Cortex of kidney (tissue), 1 donor: ENCODE data around the gene DCTN4.

ENCODE experiments used
- DNase-seq: peaks from one replicate; lab custom pipeline; 2025; lab: John Stamatoyannopoulos, UW

The DCTN4 gene

DNA sequence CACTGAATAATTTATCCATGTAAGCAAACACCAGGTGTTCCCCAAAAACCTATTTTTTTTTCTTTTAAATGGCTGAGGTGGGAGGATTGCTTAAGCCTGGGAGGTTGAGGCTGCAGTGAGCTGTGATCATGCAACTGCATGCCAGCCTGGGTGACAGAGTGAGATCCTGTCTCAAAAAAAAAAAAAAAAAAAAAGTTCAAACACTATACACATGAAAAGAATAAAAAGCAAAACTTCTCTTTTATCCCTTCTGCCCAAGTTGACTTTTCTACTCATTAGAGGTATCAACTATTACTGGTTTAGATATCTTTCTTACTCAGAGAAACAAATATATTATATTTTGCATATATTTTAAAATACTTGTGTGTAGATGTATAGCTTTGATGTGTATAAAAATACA, 17.8 kb downstream of the DCTN4 start:
- no peak for DNase-seq

DNA sequence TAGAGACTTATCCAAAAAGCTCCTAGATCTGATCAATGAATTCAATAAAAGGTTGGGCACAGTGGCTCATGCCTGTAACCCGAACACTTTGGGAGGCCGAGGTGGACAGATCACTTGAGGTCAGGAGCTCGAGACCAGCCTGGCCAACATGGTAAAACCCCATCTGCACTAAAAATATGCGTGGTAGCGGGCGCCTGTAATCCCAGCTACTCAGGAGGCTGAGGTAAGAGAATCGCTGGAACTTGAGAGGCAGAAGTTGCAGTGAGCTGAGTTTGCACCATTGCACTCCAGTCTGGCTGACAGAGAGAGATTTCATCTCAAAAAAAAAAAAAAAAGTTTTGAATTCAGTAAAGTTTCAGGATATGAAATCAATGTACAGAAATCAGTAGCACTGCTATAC, 20.0 kb downstream of the DCTN4 start:
- DNase-seq = no peak

DNA sequence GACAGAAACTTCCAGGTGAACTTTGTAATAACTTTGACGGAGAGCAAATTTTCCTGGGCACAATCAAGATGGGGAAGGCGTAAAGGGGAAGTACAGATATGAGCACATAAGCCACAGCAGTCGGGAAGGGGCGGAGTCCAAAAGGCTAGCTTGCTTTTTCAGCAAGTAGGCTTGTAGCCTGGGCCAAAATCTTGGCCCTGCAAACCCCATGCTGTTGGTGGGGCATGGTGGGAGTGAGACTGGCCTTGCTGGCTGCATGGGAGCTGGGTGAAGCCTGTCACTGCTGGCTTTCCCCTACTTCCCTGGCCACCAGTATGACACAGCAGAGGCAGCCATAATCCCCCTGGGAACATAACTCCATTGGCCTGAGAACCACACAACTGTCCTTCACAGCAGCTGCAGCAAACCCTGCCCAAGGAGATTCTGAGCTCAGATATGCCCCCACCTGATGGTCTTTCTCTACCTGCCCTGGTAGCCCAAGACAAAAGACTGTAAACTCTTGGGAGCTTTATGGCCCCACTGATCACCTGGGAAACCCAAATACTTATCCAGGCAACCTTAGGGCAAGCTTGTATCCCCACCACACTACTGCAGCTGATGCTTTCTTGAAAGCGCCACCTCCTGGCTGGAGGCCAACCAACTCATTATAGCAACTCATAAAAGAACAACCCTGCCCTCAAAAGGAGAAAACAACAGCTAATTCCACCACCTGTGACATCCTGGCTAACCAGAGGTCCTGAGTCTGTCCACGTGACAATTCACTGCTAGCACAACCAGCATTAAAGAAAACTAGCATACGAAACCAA, 24.0 kb downstream of the DCTN4 start:
- no peak for DNase-seq

DNA sequence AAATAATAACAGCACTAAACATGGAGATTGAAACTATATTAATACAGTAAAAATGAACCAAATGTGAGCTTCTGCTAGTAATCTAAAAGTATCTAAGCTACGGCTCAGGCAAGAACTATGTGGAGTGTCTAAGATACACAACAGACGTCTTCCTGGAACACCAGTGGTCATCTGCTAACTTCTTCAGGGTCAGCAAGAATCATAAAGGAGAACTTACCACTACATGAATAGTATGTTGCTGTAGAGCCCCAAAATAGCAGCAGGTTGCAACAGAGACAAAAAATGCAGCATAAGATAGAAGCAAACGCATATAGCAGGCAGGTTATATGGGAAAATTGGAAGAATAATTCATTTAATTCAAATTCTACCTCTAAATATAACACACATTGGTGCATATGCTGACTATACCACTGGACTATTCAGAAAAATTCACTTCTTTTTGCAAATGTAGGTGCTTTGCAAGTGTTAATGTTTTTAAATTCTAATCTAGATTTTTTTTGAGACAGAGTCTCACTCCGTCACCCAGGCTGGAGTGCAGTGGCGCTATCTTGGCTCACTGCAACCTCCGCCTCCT, 27.1 kb downstream of the DCTN4 start:
- no peak for DNase-seq

DNA sequence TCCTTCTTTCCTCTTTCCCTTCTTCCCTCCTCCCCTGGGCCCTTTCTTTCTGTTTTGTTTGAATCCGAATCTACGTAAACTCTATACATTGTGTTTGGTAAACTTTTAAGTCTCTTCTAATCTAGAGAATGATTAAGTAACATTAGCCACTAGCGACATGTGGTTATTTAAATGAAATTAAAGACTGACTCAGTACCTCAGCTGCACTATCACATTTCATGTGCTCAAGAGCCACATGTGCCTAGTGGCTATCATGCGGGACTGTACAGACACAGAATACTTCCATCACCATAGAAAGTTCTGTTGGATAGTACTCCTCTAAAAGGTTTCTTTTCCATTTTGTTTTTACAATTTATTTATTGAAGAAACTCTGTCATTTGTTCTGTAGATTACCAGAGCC, 29.0 kb downstream of the DCTN4 start:
- DNase-seq = no peak

DNA sequence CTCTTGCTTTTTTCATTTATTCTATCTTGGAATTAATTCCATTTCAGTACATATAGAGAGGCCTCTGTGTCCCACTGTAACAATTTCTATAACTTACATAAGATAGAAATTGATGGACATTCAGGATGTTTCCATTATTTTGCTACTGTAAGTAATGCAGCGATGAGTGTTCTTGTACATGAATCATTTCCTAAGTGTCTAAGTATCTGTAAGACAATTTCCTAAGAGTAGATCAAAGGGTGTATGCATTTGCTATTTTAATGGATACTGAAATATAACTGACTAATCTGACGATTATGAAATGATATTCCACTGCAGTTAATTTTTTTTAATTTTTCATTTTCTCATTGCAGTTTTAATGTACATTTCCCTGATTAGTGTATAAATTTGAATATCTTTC, 35.0 kb downstream of the DCTN4 start:
- DNase-seq = no peak

DNA sequence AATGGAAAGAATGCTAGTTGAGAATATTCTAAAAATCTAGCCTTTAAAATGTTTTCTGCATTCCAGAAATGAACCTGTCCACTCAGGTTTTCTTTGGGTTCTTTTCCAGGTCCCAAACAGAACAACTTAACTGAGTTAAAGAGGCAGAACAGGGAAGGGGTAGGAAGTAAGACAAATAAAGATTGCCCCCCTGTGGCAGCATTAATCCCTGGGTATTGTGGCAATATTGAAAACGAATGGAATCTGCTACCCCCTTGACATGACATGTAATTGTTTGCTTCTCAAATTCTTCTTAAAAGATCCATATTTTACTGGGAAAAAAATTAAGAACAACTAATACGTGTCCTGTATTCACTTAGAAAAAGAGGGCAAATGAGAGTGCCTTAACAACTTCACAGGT, 48.7 kb downstream of the DCTN4 start:
- no peak for DNase-seq

DNA sequence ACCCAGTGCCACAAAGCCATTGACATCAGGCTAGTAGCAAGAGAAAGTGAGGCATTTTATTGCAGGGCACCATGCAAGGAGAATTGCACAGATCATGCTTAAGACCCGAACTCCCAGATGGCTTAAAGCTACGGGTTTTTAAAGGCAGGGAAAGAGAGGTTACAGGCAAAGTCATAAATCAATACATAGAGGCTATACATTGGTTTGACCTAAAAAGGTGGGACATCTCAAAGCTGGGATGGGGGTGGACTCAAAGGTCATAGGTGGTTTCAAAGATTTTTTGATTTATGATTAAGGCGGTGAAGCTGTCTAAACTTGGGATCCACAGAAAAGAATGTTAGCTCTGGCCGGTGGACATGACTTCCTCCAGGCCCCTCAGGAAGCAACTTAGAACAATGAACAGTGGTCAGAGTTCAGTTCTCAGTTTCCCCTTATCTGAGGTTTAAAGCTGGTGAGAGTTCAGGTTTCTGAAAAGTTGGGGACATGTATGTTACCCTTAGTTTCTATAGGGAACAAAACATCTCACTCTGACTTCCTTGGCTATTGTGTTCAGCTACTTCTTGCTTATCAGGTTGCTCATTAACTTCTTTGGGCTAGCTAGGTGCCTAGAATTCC, 51.9 kb downstream of the DCTN4 start:
- no peak for DNase-seq

DNA sequence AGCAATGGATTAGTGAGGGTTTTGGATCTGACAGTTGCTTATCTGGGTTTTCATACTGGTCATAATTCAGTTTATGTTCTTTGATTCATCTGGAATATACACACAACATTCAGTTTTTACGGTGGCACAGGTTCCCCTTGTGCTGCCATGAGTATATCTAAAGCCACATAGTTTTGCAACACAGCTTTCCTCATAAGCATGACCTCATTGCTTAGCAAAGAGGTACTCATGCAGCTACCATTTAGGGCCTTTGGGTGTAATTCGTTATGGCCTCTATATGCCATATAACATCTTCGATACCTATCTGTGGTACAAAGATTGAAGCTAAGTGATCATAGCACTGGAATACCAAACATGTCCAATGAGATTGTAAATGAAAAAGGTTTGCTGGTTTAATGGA, 55.1 kb downstream of the DCTN4 start:
- DNase-seq = no peak

DNA sequence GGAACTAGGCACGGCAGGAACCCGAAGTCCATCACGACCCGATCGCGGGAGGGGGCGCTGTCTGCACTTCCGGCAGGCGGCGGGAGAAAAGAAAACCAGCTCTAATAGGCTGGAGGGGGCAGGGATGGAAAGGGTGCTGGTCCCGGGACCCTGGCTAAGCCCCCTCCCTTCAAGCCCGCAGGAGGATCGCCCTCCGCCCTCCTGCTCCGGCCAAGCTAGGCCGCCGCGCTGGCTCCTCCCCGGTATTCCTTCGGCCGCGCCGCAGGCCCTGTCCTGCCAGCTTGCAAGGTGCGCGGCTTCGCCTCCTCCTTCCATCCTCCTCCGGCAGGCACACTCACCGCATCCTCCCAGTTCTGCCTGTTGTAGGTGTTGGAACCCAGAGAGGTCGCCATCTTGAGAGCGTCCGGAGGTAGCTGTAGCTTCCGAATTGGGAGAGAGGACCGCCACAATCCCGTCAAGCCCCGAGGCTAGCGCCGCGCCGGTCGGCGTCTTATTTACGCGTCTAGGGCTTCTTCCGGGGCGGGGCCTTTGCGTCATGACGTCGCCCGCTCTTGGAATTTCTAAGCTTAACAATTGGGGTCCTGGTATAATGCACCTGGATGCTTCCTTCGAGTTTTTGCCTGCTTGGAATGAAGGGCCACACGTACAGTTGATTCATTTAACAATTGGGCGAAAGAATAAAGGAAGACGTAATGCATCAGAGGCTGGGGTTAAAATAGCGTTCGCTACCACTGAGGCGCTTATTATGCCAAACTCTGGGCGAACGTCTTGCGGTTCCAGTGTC, 58.0 kb downstream of the DCTN4 start, which contains the start of gene RBM22:
Gene RBM22, minus strand, starts transcription at position 469 of the 784 bp plus-strand sequence. Its CDS starts 77 bp downstream, at position 392.
- DNase-seq = peak; percentile 29

DNA sequence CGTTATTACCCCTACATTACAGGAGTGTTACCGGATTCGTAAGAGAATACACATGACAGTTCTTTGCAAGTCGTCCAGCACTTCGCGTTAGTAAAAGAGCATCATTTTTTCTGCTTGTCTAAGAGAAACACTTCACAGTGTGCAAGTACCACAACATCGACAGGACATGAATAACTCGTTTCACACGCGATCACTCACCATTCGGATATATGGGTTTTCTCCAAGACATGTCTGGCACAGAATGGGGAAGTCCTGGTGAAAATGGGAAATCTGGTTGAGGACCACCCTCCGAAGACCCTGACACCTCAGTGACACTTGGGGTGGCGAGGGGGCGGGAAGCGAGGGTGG, 58.6 kb downstream of the DCTN4 start:
- DNase-seq = no peak

DNA sequence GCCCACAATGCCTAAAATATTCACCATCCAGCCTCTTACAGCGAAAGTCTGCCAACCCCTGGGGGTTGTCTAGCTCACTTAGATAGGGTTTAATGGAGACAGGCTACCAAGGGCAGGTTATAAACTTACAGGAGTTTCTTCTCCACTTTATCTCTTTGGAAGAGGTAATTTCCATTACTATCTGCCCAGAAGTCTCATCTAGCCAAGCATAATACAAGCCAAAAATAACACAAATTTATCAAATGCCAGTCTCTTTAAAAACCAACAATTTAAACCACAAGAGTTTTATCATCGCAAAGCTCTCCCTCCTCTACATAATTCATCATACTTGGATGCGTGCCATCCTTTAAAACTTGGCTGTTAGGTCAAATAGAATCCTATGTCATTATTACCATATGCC, 64.2 kb downstream of the DCTN4 start:
- no peak for DNase-seq

DNA sequence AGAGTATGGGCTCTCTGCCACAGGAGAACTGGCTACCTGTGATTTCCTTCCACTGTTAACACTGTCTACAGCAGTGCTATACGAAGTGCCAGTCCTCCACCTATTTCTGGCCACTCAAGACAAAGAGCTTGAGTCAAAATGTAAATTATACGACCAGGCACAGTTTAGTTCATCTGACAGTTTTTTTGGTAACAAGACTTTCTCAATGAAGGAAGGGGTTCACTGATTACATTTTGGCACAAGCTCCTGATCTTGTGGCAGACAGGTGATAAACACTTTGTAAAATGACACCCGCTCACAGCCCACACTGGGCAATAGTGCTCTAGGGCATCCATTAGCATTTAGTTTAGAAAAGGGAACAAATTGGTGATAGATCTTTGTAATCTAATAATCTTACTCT, 66.5 kb downstream of the DCTN4 start:
- no peak for DNase-seq

DNA sequence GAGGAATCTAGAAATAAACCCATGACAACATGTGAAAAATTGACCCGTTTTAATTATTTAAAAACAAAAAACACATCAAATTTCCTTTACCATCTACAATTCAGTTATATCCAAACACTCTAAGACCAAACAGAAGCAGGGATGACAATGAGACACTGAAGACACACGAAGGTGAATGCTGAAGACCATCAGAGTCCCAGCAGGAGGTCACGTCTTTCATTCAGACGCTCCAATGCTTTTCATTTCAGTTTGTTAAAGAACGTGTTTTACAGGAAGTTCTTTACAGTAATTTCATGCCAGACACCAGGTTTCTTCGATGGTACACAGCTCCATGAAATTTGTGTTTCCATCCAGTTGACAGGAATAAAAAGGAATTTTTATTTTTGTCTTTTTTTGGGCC, 68.1 kb downstream of the DCTN4 start:
- no peak for DNase-seq

DNA sequence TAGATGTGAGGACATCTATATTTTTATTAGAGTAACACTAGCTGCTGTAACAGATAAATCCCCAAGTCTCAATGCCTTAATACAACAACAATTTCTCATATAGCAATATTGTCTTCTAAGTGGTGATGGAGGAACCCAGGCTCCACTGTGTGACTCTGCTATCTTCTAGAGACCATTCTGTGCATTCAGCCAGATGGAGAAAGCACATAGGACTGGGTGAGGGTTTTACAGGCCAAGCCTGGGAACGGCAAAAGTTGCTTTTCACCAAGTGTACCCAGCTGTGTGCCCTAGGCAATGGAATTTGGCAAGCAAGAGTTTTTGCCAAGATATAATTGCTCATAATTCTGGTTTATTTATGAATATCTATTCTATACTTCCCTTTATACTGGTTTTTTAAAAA, 69.7 kb downstream of the DCTN4 start:
- DNase-seq = no peak

DNA sequence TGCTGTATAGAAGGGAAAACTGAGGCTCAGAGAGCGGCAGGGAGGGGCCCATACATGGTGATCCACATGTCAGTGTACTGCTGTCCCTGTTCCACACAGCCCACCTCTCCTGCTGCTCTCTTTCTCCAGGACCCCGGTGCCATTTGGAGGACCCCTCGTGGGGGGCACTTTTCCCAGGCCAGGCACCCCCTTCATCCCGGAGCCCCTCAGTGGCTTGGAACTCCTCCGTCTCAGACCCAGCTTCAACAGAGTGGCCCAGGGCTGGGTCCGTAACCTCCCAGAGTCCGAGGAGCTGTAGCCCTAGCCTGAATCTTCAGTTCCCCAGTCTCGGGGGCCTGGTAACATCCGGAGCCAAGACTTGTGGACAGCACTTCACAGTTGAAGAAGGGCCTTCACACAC, 82.2 kb downstream of the DCTN4 start:
- DNase-seq = no peak

DNA sequence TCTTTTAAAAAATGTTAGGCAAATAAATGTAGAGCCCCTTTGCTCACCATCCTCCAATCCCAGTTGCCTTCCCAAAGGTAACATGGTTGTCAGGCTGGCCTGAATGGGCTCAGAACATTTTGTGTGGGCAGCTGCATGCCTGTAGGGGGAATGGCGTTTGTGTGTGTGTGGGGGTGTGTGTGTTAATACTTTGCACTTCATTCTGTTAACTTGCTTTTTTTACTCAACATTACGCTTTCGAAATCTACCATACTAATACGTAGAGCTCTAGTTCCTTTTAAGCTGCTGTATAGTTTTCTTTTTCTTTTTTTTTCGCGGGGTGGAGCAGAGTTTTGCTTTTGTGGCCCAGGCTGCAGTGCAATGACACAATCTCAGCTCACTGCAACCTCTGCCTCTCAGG, 83.7 kb downstream of the DCTN4 start:
- DNase-seq = no peak

DNA sequence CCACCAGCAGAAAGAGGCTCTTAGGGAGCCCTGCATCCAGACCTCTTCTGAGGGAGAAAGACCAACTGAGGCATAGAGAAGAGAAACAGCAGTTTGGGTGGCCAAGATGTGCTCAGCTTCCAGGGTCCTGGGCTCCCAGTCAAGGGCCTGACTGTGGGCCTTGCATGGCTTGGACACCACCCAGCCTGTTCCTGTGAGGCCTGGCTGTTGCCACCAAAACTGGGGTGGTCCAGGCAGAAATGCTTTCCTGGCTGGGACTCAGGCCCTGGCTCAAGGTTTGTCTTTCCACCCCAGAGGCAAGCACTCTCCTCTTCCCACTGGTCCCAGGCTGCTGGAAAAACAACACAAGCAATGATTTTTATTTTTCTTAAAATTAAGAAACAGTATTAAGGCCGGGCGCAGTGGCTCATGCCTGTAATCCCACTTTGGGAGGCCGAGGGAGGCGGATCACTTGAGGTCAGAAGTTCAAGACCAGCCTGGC, 84.4 kb downstream of the DCTN4 start:
- no peak for DNase-seq

DNA sequence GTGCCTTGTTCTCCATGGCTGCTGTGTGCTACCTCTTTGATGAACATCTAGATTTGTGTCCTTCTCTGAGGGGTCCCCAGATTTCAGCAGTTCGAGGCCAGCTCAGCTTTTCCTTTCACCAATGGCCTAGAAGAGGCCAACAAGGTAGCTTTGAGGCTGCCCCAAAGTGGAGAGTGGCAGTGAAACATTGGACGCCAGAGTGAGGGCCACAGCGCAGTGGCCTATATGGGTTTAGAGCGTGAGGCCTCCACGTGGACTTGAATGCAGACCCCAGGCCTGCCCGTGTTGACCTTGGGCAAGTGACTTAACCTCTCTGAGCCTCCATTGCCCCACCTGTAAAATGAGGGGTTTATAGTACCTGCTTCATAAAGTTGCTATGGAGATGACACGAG, 85.9 kb downstream of the DCTN4 start:
- no peak for DNase-seq

DNA sequence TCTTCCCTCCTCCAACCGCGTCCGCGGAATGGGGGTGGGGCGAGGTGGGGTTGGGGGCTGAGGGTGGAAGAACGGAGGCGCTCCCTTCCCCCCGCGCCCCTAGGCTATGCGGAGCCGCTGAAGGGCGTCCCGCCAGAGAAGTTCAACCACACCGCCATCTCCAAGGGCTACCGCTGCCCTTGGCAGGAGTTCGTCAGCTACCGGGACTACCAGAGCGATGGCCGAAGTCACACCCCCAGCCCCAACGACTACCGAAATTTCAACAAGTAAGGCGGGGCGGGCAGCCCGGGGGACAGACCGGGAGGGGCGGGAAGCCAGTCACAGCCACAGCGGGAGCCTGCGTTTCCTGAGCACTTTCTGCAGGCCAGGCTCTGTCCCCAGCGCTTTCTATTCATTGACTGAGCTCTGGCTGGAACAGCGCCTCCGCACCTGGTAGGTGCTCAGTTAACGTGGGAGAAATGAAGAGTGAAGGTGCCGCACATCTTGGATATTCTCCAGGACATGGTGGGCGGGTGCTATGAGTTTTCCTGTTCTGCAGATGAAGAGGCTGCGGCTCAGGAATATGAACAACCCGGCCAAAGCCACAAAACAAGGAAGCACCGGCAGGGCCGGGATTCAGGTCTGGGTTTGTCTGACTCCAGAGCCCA, 86.5 kb downstream of the DCTN4 start:
- DNase-seq = no peak

DNA sequence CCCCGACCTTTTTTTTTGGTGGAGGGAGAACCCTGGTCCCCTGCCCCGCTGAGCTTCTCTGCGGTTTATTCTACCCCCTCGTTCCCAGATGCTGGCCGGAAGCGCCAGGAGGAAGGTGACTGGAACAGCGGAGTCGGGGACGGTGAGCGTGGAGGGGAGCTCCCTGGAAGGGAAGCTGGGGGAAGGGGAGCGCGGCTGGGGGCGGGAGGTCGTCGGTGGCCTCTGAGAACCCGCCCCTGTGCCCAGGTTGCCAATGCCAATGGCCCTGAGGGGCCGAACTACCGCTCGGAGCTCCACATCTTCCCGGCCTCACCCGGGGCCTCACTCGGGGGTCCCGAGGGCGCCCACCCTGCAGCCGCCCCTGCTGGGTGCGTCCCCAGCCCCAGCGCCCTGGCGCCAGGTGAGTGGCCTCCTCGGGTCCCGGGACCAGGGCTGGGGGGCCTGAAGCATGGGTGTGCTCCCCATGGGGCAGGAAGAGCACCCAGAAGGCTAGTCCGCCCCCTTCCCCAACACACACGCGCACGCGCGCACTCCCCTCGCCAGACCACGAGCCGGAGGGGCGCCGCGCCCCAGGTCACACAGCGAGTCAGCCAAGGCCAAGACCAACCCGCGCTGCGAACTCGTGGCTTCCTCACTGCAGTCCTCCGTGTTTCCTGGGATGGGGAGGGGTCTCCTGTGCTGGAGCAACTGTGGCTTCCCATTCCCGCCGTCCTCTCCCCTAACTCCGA, 87.1 kb downstream of the DCTN4 start:
- no peak for DNase-seq

DNA sequence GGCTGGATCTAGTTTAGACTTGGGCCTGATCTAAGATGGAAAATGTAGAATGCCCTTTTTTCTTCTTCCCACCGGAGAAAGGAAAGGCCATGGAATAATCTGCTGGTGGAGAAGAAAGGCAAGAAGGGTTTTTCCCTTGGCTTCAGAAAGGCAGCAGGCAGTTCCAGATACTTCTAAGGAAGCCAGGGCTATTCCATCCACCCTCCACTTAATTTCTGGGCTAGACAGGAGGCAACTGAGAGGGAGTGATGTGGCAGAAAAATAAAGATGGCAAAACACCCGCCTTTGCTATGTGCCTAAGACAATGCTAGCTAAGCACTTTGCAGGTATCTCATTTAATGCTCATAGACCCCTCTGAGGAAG, 87.9 kb downstream of the DCTN4 start:
- DNase-seq = no peak
